Left ventricle myocardium superior (tissue), 1 donor: Measurements from ENCODE around the gene ZNF467. TPM values are rescaled to one million over a fixed set of nuclear protein-coding genes. Genes with fewer than 3 reads are reported as not detected.

Source experiments
- ATAC-seq: fragments of 200-7000 bp; cut with Tn5 transposase; one replicate; pipeline ENCODE4 v1.9.1; 2020; ENCODE audit warnings: mild to moderate bottlenecking, moderate library complexity
- DNase-seq: peaks from one replicate; pipeline ENCODE4 v3.0.0-alpha.2; 2020
- intact Hi-C: fragments of 100-400 bp; cut with micrococcal nuclease; formaldehyde crosslinking; loops from one replicate; pipeline ENCODE4 v1.11.0; 2022
- long read RNA-seq: library from polyadenylated mRNA; unstranded; transcript quantifications from one replicate; pipeline ENCODE4 v2.0.0, GENCODE V29; 2021
- total RNA-seq: library from RNA; stranded (reverse); fragmentation: NEBNext Ultra II Directional; extraction: Animal tissue kit (Norgen Biotek cat#: 25700); gene quantifications from one replicate; pipeline ENCODE4 v1.2.1, GENCODE V29; 2021
- donor health status: DM: no; HTN: yes; CAD: no; lungs with severe emphysema.

The ZNF467 gene
- 7.8 TPM for total RNA-seq
- long read RNA-seq, partial matches to known transcripts = 11 of 16 reads
- long read RNA-seq, other reads (novel, unspliced or antisense) = 0 of 16 reads

DNA sequence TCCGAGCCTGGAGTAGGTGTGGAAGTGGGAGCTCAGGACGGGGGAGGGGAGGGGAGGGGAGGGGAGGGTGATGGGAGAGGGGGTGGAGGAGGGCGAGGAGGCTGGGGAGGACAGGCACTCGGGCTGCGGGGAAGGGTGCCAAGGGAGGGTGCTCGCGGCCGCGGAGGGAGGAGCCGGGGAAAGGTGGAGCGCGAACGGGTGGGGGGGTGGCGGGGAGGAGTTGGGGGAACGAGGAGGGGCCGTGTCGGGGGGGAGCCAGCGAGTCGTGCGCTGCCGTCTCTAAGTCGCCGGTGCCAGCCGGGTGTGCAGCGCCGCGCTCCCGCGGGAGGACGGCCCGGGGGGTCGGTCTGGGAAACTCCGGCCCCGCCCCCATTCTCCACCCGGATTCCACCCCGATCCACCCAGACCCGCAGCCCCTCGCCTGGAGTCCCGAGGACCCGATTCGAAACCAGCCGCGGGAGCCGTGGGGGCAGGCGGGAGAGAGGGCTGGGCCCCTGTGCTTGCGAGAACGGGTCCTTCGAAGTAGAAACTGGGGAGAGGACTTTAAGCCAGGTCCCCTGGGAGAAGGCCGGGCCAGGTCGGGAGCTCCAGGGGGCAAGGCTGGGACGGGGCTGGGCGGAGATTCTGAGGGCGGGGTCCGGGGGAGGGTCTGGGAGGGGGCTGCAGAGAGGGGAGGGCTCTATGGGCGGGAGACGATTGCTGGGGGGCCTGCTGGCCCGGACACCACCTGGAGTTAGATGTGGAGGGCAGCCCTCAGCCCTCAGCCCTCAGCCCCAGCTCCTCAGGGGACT, at the start of gene ZNF467:
TSS of gene ZNF467 (minus strand) at position 143 of the 791 bp plus-strand sequence. CDS start 2,556 bp downstream, outside the sequence.
- intact Hi-C loops = no loop called here
- DNase-seq (peak; percentile 83), ATAC-seq (peak; percentile 4)

- intact Hi-C loops = no loop called here
- DNase-seq = peak; percentile 20
- ATAC-seq = no peak
These were observed 49.1 kb upstream of the ZNF467 start for GRCh38 chr7:149822353-149822943.

- intact Hi-C loops = no loop called here
- DNase-seq (peak; percentile 13), ATAC-seq (no peak)
These were observed 48.1 kb upstream of the ZNF467 start for GRCh38 chr7:149821191-149822148.

- ATAC-seq (no peak), DNase-seq (peak; percentile 29)
- intact Hi-C loops = no loop called here
These were observed 47.3 kb upstream of the ZNF467 start for GRCh38 chr7:149820622-149821190.

- ATAC-seq (no peak), DNase-seq (peak; percentile 12)
- intact Hi-C loops = no loop called here
These were observed 46.6 kb upstream of the ZNF467 start for GRCh38 chr7:149819961-149820340.

GRCh38 chr7:149819141-149819960, 46.0 kb upstream of the ZNF467 start:
- ATAC-seq (no peak), DNase-seq (peak; percentile 17)
- intact Hi-C loops = no loop called here

- no peak for ATAC-seq
- DNase-seq = peak; percentile 17
- intact Hi-C loops = no loop called here
These were observed 45.1 kb upstream of the ZNF467 start for GRCh38 chr7:149818536-149818840.

DNA sequence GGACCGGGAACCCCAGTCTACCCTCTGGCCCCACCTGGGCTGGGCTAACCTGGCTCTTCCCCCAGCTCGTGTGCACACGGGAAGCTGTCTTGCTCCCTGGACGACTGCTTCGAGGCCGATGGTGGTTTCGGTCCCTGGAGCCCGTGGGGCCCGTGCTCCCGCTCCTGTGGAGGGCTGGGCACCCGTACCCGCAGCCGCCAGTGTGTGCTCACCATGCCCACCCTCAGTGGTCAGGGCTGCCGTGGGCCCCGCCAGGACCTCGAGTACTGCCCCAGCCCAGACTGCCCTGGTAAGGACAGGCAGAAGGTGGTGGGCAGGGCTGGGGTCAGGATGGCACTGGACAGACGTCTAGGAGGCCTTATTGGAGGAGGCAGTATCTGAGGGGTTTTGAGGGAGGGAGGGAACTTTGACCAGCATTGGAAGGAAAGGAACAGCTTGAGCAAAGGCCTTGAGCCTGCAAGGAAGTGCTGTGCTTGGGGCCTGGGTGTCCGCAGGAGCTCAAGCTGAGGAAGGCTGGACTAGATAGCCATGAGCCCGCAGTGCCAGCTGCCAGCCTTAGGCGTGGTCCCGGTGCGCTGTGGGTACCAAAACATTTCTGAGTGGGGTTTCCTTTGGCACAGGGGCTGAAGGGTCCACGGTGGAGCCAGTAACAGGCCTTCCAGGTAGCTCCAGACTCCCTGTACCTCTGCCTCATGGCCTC, 44.6 kb upstream of the ZNF467 start:
- ATAC-seq (no peak), DNase-seq (peak; percentile 14)
- intact Hi-C loops = no loop called here

GRCh38 chr7:149817301-149817771, 43.9 kb upstream of the ZNF467 start:
- DNase-seq = peak; percentile 10
- no peak for ATAC-seq
- intact Hi-C loops = no loop called here

DNA sequence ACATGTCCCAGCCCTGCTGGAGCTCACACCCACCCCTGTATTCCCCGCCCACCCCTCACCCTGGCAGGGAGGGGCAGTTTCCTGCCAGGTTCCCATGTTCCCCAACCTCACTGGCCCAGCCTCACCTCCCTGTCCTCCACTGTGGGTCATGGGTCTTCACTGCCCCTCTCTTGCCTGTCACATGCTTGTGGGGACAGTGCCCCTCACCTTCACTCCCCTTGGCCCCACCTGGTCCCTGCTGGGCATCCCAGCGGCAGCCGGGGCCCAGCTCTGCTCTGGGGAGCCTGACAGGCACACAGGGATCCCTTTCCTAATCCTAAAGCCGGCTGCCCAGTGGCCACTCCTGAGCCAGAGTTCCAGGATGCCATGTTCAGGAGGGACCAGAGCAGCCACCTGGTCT, 43.4 kb upstream of the ZNF467 start:
- intact Hi-C loops = no loop called here
- DNase-seq (no peak), ATAC-seq (no peak)

- ATAC-seq (no peak), DNase-seq (no peak)
- intact Hi-C loops = no loop called here
These were observed 42.9 kb upstream of the ZNF467 start for GRCh38 chr7:149816267-149816751.

- intact Hi-C loops = no loop called here
- DNase-seq = no peak
- ATAC-seq = no peak
These were observed 42.4 kb upstream of the ZNF467 start for GRCh38 chr7:149815661-149816266.

GRCh38 chr7:149815121-149815520, 41.7 kb upstream of the ZNF467 start:
- DNase-seq (no peak), ATAC-seq (no peak)
- intact Hi-C loops = no loop called here

GRCh38 chr7:149814494-149814893, 41.1 kb upstream of the ZNF467 start:
- no peak for ATAC-seq
- DNase-seq = no peak
- intact Hi-C loops = no loop called here

- no peak for ATAC-seq
These were observed 40.1 kb upstream of the ZNF467 start for GRCh38 chr7:149813254-149814035.

GRCh38 chr7:149811831-149812490, 38.6 kb upstream of the ZNF467 start:
- ATAC-seq (no peak), DNase-seq (no peak)
- intact Hi-C loops = no loop called here

More at GRCh38 chr7:149813254-149814035, 40.1 kb upstream of the ZNF467 start:
- DNase-seq = no peak
- intact Hi-C loops = no loop called here
